Measurements from ENCODE around the gene PDGFB.
"Not testable (repeated sequence)": the region's sequence is repeated elsewhere in the genome, so short reads cannot be mapped to it uniquely, and the experiment has no call there.

Gene PDGFB

GRCh38 chr22:39221999-39222686 lies 22.6 kb downstream of the PDGFB start:
- H3K27ac ChIP-seq, result no peak overlapping the region
- in situ Hi-C loops (cut with HindIII; ENCODE audit: low pct_ligation_motif_present, low sequenced_read_pairs), result no loop called here
- no peaks in the 10 kb centered on the region for H3K36me3 ChIP-seq (replicated peaks)
- H3K27me3 ChIP-seq (replicated peaks), result no peaks in the 10 kb centered on the region
- DNase-seq, result no peak
- no peak overlapping the region for H3K4me3 ChIP-seq (ENCODE audit: low read depth, low read length)
- TF ChIP-seq CTCF (IDR thresholded peaks at IDR 0.05; ENCODE audit: low read depth, low read length, missing control alignments), result no peak

GRCh38 chr22:39220890-39221850 lies 23.6 kb downstream of the PDGFB start:
- in situ Hi-C loops (cut with HindIII; ENCODE audit: low pct_ligation_motif_present, low sequenced_read_pairs), result no loop called here
- no peaks in the 10 kb centered on the region for H3K27me3 ChIP-seq (replicated peaks)
- no peaks in the 10 kb centered on the region for H3K36me3 ChIP-seq (replicated peaks)
- no peak for TF ChIP-seq CTCF (IDR thresholded peaks at IDR 0.05; ENCODE audit: low read depth, low read length, missing control alignments)
- H3K4me3 ChIP-seq (ENCODE audit: low read depth, low read length), result no peak overlapping the region
- DNase-seq, result no peak
- no peak overlapping the region for H3K27ac ChIP-seq

GRCh38 chr22:39220450-39220849 lies 24.3 kb downstream of the PDGFB start:
- no peak for TF ChIP-seq CTCF (IDR thresholded peaks at IDR 0.05; ENCODE audit: low read depth, low read length, missing control alignments)
- in situ Hi-C loops (cut with HindIII; ENCODE audit: low pct_ligation_motif_present, low sequenced_read_pairs), result no loop called here
- Histone ChIP-seq H3K27me3 (replicated peaks) (no peaks in the 10 kb centered on the region), H3K27ac (no peak overlapping the region), H3K36me3 (replicated peaks) (no peaks in the 10 kb centered on the region), H3K4me3 (ENCODE audit: low read depth, low read length) (no peak overlapping the region)
- no peak for DNase-seq

GRCh38 chr22:39219071-39220039 lies 25.4 kb downstream of the PDGFB start:
- H3K36me3 ChIP-seq (replicated peaks), result no peaks in the 10 kb centered on the region
- H3K27ac ChIP-seq, result no peak overlapping the region
- no peaks in the 10 kb centered on the region for H3K27me3 ChIP-seq (replicated peaks)
- in situ Hi-C loops (cut with HindIII; ENCODE audit: low pct_ligation_motif_present, low sequenced_read_pairs), result no loop called here
- DNase-seq, result no peak
- H3K4me3 ChIP-seq (ENCODE audit: low read depth, low read length), result no peak overlapping the region
- TF ChIP-seq CTCF (IDR thresholded peaks at IDR 0.05; ENCODE audit: low read depth, low read length, missing control alignments), result no peak

GRCh38 chr22:39218432-39218831 lies 26.4 kb downstream of the PDGFB start:
- H3K27ac ChIP-seq; in situ Hi-C loops (cut with HindIII; ENCODE audit: low pct_ligation_motif_present, low sequenced_read_pairs); H3K36me3 ChIP-seq (replicated peaks); H3K4me3 ChIP-seq (ENCODE audit: low read depth, low read length); H3K27me3 ChIP-seq (replicated peaks); DNase-seq: not testable (repeated sequence)

All from brain microvascular endothelial cell (primary cell).